ENCODE results near the gene FAIM2. TPM values are rescaled to one million over a fixed set of nuclear protein-coding genes. Genes with fewer than 3 reads are reported as not detected.

The FAIM2 gene
- total RNA-seq: 26.3 TPM

DNA sequence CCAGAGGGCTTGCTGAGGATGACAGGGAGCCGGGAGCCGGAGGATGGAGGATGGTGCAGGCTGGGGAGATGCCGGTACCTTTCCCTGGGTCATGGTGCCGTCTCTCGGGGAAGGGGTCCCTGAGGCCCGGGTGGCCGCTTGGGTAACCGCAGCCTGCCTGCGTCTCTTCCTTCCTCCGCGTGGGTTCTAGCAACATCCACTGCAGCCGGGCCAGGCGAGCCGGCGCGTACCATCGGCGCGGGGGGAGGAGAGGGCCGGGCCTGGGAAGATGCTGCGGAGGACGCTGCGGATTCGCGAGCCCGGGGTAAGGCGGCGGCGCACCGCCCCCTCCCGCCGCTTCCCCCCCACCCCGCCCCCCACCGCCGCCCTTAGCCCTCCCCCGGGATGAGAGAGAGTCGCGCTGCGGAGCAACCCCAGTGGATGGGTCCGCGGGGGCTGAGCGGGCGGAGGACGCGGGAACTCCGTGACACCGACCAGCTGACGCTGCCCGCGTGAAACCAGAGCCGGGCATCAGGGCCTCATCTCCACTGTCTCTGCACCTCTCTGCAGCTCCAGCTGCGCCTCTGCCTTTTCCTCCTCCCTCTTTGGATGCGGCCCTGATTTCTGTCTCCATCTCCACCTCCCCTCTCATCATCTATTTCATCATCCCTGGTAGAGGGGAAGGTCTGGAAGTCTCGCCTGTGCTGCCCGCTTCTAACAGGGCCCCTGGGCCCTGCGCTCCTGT, at the start of gene FAIM2:
Gene FAIM2 (minus strand): TSS at position 201 of the 724 bp plus-strand sequence. CDS start 108 bp downstream, at position 93.

DNA sequence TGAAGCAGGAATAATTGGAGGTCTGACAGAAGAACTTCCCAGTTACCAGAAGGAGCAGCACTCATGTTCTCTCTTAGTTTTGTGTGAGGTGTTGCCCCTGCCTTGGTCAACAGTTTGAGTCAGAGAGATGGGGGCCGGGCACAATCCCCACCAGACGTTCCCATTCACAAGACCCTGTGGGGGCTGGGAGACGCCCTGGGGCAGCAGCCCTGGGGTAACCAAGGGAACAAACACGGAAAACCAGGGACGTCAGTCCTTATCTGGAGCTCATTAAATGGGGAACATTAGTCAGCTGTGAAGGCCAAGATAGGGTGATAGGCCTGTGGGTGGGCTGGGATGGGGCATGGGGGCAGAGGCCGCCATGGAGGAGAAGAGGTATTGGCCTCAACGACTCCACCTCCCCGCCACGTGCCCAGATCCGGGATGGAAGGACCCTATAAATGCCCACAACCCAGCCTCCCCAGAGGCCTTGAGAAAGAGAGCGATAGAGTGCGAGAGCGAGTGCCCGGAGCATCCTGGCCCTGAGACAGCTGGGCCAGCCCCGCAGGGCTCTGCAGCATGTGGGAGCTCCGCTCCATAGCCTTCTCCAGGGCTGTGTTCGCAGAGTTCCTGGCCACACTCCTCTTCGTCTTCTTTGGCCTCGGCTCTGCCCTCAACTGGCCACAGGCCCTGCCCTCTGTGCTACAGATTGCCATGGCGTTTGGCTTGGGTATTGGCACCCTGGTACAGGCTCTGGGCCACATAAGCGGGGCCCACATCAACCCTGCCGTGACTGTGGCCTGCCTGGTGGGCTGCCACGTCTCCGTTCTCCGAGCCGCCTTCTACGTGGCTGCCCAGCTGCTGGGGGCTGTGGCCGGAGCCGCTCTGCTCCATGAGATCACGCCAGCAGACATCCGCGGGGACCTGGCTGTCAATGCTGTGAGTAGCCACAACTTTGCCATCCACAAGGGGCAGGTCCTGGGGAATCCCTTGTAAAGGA, 46.9 kb upstream of the FAIM2 start, which contains the start of gene AQP2:
Gene AQP2 (plus strand): TSS at position 465 of the 979 bp plus-strand sequence. CDS start 94 bp downstream, at position 559.

DNA sequence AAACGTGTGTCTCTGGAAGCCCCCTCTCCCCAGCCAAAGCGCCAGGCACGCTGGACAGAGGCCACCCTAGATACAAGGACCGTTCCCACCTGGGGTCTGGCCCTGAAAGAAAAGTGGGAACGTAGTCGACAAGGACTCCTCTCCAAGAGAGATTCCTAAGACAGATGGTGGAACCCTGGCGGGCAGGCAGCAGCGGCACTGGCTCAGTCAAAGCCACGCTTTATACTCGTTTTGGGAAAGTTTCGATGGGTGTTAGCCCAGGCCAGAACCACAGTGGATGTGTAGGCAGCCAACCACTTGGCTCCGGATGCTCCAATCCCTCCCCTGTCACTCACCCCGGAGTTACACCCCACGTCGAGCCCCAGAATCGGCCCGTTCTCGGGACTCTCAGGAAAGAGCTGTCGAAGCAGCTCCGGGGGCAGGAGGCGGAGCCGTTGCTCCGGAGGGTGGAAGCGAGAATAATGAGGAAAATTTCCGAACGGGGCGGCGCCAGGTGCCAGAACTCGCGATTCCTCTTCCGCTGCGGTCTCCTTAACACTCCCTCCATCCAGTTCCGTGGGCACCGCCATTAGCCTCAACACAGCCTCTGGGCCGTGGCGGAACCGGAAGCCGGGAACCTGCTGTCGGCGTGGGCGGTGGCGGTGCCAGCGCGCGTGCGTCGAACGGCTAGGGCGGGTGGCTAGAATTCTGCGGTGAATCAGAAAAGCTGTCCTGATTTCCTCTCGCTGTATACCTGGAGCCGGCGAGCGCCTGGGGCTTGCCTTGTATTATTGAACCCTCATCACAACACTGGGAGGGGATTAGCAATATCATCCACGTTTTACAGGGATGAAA, 61.0 kb downstream of the FAIM2 start, which contains the start of gene BCDIN3D:
Gene BCDIN3D (minus strand): TSS at position 588 of the 834 bp plus-strand sequence. CDS start 19 bp downstream, at position 569.

DNA sequence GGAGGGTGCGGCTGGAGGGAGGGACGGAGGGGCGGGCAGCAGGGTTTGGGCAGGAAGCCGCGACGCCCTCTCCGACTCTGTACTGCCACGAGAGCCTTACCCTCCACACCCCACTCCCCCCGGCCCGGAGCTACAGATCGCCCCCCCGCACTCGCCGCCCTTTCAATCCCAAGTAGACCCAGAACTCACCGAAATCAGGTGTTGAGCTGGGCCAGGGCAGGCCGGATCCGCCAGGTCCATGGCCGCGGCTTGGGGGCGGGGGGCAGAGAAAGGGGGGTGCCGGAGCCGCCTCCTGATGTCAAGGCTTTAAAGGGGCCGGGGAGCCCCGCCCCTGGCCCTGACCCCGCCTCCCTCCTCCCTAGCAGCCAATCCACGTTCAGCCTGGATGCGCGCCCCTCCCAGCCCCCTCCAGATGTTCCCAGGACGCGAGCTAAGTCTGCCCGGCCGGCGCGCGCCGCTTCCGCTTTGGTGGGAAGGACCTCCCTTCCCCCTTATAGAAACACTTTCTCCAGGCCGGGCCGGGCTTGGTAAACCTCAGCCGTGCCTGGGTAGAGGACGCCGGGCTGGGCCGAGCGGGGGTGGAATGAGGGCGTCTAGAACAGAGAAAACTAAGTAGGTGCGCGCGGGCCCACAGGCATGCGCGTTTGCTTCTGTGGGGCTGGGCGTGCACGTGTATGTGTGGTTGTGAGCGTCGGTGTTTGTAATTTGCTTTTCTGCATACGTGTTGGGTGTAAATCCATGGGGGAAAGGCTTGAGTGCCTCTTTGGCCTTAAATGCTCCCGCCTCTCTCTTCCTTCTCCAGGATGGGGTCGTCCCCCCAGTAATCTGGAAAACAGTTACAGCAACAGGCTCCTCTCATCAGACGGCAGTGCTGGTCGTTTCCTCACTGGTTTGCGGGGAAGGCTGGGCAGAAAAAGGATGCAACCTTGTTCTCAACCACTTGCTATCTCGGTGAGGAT, 75.3 kb downstream of the FAIM2 start, which contains the start of gene NCKAP5L:
Gene NCKAP5L (minus strand): TSS at position 281 of the 959 bp plus-strand sequence. CDS start 24,369 bp downstream, outside the sequence.

Other genes starting within 250 kb of the FAIM2 start
- gene FMNL3, start 196.5 kb downstream of the FAIM2 start, total RNA-seq: 30.1 TPM
- gene TMBIM6, start 162.3 kb downstream of the FAIM2 start, total RNA-seq: 310 TPM
- 22.6 TPM for gene NCKAP5L, start 75.5 kb downstream of the FAIM2 start, total RNA-seq
- gene BCDIN3D, start 60.8 kb downstream of the FAIM2 start, total RNA-seq: 5.5 TPM
- gene AQP2, start 46.8 kb upstream of the FAIM2 start, total RNA-seq: not detected
- gene AQP5, start 58.0 kb upstream of the FAIM2 start, total RNA-seq: 82.5 TPM
- 1.9 TPM for gene AQP6, start 69.0 kb upstream of the FAIM2 start, total RNA-seq
- gene RACGAP1, start 121.6 kb upstream of the FAIM2 start, total RNA-seq: 49.2 TPM
- gene ASIC1, start 153.7 kb upstream of the FAIM2 start, total RNA-seq: 8.0 TPM
- gene SMARCD1, start 181.4 kb upstream of the FAIM2 start, total RNA-seq: 115 TPM
- gene GPD1, start 200.1 kb upstream of the FAIM2 start, total RNA-seq: 28.3 TPM
- gene COX14, start 208.3 kb upstream of the FAIM2 start, total RNA-seq: 23.0 TPM

Measured in camera-type eye (tissue), 1 donor.